Testis (tissue), 3 donors: Measurements from ENCODE around the gene SAE1. TPM values are rescaled to one million over a fixed set of nuclear protein-coding genes. Genes with fewer than 3 reads are reported as not detected.

Experiments used
- DNase-seq: peaks from one replicate; pipeline ENCODE4 v3.0.0-alpha.2; 2019
- H3K27ac ChIP-seq, 2 donors: fragments of 200-600 bp; sonication (generic); one replicate each; pipeline ENCODE4 v1.5.1; 2019
- H3K27me3 ChIP-seq: fragments of 200-600 bp; sonication (generic); one replicate; pipeline ENCODE4 v1.5.1; 2019
- H3K36me3 ChIP-seq: fragments of 200-600 bp; sonication (generic); one replicate; pipeline ENCODE4 v1.5.1; 2017; ENCODE audit warnings: low read depth; ENCODE audit errors: missing control alignments
- H3K4me1 ChIP-seq: fragments of 200-600 bp; sonication (generic); one replicate; pipeline ENCODE4 v1.5.1; 2019
- H3K4me3 ChIP-seq, 2 donors: fragments of 200-600 bp; sonication (generic); one replicate each; pipeline ENCODE4 v1.5.1; 2017 to 2019
- H3K9me3 ChIP-seq: fragments of 200-600 bp; sonication (generic); one replicate; pipeline ENCODE4 v1.5.1; 2017
- CTCF ChIP-seq, 3 experiments: fragments of 450-650 bp in 2 of 3; fragments of 200-600 bp in 1 of 3; sonication (generic) in 1 of 3; IDR thresholded peaks; one replicate each; pipeline ENCODE4 v1.5.1; 2016 to 2019; ENCODE audit warnings: antibody characterized with exemption in 3 of 3, mild to moderate bottlenecking in 2 of 3, moderate library complexity in 1 of 3
- POLR2A ChIP-seq: fragments of 450-650 bp; IDR thresholded peaks from one replicate; pipeline ENCODE4 v1.6.1; 2017; ENCODE audit warnings: antibody characterized with exemption, mild to moderate bottlenecking, moderate library complexity
- WGBS, 2 donors: methylation state at CpG; one replicate each; pipeline ENCODE4 v1.1.5; 2018; 5-methylcytosine and 5-hydroxymethylcytosine counted together
- intact Hi-C: fragments of 100-400 bp; cut with DNase I; formaldehyde crosslinking; loops from one replicate; pipeline ENCODE4 v1.15.1; 2023; ENCODE audit warnings: low total_unique reads
- polyA plus RNA-seq: library from polyadenylated mRNA; stranded (reverse); fragments of 350-450 nt; fragmentation: Illumina TruSeq; extraction: RNeasy Lipid Tissue Mini Kit (QIAGEN cat#74804); gene quantifications from one replicate; pipeline ENCODE4 v1.2.3, GENCODE V29; 2014; ENCODE audit warnings: low read depth, low replicate concordance; ENCODE audit not compliant: insufficient read depth
- total RNA-seq, 2 donors: library from RNA; depleted of rRNA; stranded (reverse); fragments of >200 nt; gene quantifications; one replicate each; pipeline ENCODE4 v1.2.3, GENCODE V29; 2016

Gene SAE1
- total and polyA plus RNA-seq, 3 donors from 2014 or later: 105 to 185 (median 124) TPM

- H3K4me3 ChIP-seq: no peak overlapping the region
- WGBS, 2 donors: 88 to 92% methylated on average over 13 of the region's 13 CpGs
- H3K27ac ChIP-seq: no peak overlapping the region
- TF ChIP-seq POLR2A: no peak
- TF ChIP-seq CTCF (IDR thresholded peaks at IDR 0.05): no peak
- no peaks in the 10 kb centered on the region for H3K27me3 ChIP-seq
- H3K4me1 ChIP-seq: no peaks in the 10 kb centered on the region
- no peaks in the 10 kb centered on the region for H3K9me3 ChIP-seq
- DNase-seq: no peak
- H3K36me3 ChIP-seq: no peaks in the 10 kb centered on the region
- intact Hi-C loops: no loop called here
These were observed 14.0 kb downstream of the SAE1 start for GRCh38 chr19:47144630-47145029.

GRCh38 chr19:47145639-47146486, 15.2 kb downstream of the SAE1 start:
- intact Hi-C loops: no loop called here
- H3K9me3 ChIP-seq: no peaks in the 10 kb centered on the region
- no peaks in the 10 kb centered on the region for H3K4me1 ChIP-seq
- no peak overlapping the region for H3K4me3 ChIP-seq
- no peaks in the 10 kb centered on the region for H3K36me3 ChIP-seq
- TF ChIP-seq CTCF (IDR thresholded peaks at IDR 0.05): no peak
- no peak for TF ChIP-seq POLR2A
- no peak overlapping the region for H3K27ac ChIP-seq
- DNase-seq: no peak
- 86 to 91% methylated on average over 5 of the region's 5 CpGs for WGBS, 2 donors
- H3K27me3 ChIP-seq: no peaks in the 10 kb centered on the region

- no peak for DNase-seq
These were observed 16.3 kb downstream of the SAE1 start for GRCh38 chr19:47146920-47147319.

GRCh38 chr19:47151627-47152026, 21.0 kb downstream of the SAE1 start:
- no peaks in the 10 kb centered on the region for H3K36me3 ChIP-seq
- no peaks in the 10 kb centered on the region for H3K4me1 ChIP-seq
- intact Hi-C loops: loop anchor here (10.0 kb wide), 1 partner anchor 53 kb away; no protein-coding TSS in a partner anchor

More at GRCh38 chr19:47146920-47147319, 16.3 kb downstream of the SAE1 start:
- Histone ChIP-seq H3K27me3 (no peaks in the 10 kb centered on the region), H3K9me3 (no peaks in the 10 kb centered on the region), H3K27ac (no peak overlapping the region), H3K4me1 (no peaks in the 10 kb centered on the region), H3K4me3 (no peak overlapping the region), H3K36me3 (no peaks in the 10 kb centered on the region)
- TF ChIP-seq POLR2A: no peak
- TF ChIP-seq CTCF (IDR thresholded peaks at IDR 0.05): no peak
- 94 to 95% methylated on average over 2 of the region's 2 CpGs for WGBS, 2 donors
- intact Hi-C loops: no loop called here

More at GRCh38 chr19:47151627-47152026, 21.0 kb downstream of the SAE1 start:
- Histone ChIP-seq H3K4me3 (no peak overlapping the region), H3K9me3 (no peaks in the 10 kb centered on the region), H3K27ac (no peak overlapping the region), H3K27me3 (no peaks in the 10 kb centered on the region)
- no peak for DNase-seq
- WGBS, 2 donors: 91 to 96% methylated on average over 3 of the region's 3 CpGs
- TF ChIP-seq CTCF (IDR thresholded peaks at IDR 0.05): no peak
